Caco-2 (cell line): ENCODE data around the gene ATP13A2. TPM values are rescaled to one million over a fixed set of nuclear protein-coding genes. Genes with fewer than 3 reads are reported as not detected.
A peak's percentile ranks its signal among the peaks of the same experiment; 100 is the strongest.

ENCODE experiments used
- BruUV-seq: library from RNA; stranded (reverse); fragments of 400-500 nt; replicated peaks from 2 replicates; lab custom pipeline; 2021; lab: Mats Ljungman, UMichigan
- CTCF ChIA-PET: fragments of 300-600 bp; sonication (Branson Sonifier 250); formaldehyde crosslinking; loops from one replicate; lab custom pipeline; 2022; ENCODE audit warnings: antibody characterized with exemption; lab: Charles Lee
- POLR2A ChIA-PET: fragments of 300-600 bp; sonication (Branson Sonifier 250); formaldehyde crosslinking; loops from one replicate; lab custom pipeline; 2022; ENCODE audit warnings: antibody characterized with exemption; lab: Charles Lee
- DNase-seq, 2 experiments: peaks; one replicate each; pipeline versions ENCODE4 v3.0.0 to v3.0.0-alpha.2; 2020 to 2022
- H3K27me3 ChIP-seq: replicated peaks from 2 replicates; pipeline ENCODE4 v1.6.0; 2011; ENCODE audit warnings: low read length; ENCODE audit not compliant: control insufficient read depth, insufficient read depth
- H3K36me3 ChIP-seq: 2 replicates; pipeline ENCODE4 v1.5.1; 2011; ENCODE audit warnings: low read length; ENCODE audit not compliant: control insufficient read depth, insufficient read depth
- H3K4me1 ChIP-seq: fragments of 250-450 bp; sonication (Bioruptor Pico); 2 replicates; pipeline ENCODE4 v1.5.1; 2020; ENCODE audit warnings: mild to moderate bottlenecking
- H3K4me3 ChIP-seq: 2 replicates; pipeline ENCODE4 v1.5.1; 2011; ENCODE audit warnings: low read depth, mild to moderate bottlenecking, control low read depth, low read length
- H3K9me3 ChIP-seq: fragments of 250-450 bp; sonication (Bioruptor Pico); 2 replicates; pipeline ENCODE4 v1.5.1; 2020; ENCODE audit warnings: mild to moderate bottlenecking, moderate library complexity
- H3K27ac Mint-ChIP-seq: one replicate; pipeline ENCODE4 v1.8.0; 2022; ENCODE audit warnings: mixed read lengths; ENCODE audit not compliant: unreplicated experiment
- H3K27me3 Mint-ChIP-seq: one replicate; pipeline ENCODE4 v1.8.0; 2022; ENCODE audit warnings: mixed read lengths; ENCODE audit not compliant: insufficient read depth, unreplicated experiment
- H3K36me3 Mint-ChIP-seq: one replicate; pipeline ENCODE4 v1.8.0; 2022; ENCODE audit warnings: mild to moderate bottlenecking, mixed read lengths; ENCODE audit not compliant: insufficient read depth, unreplicated experiment
- H3K4me1 Mint-ChIP-seq: one replicate; pipeline ENCODE4 v1.8.0; 2022; ENCODE audit warnings: low read depth, mixed read lengths; ENCODE audit not compliant: unreplicated experiment
- H3K4me3 Mint-ChIP-seq: one replicate; pipeline ENCODE4 v1.8.0; 2022; ENCODE audit warnings: mild to moderate bottlenecking, moderate library complexity, mixed read lengths; ENCODE audit not compliant: unreplicated experiment
- H3K9me3 Mint-ChIP-seq: one replicate; pipeline ENCODE4 v1.8.0; 2022; ENCODE audit warnings: mixed read lengths; ENCODE audit not compliant: unreplicated experiment
- intact Hi-C: fragments of 100-400 bp; cut with micrococcal nuclease; formaldehyde crosslinking; loops from one replicate; pipeline ENCODE4 v1.10.0; 2022; ENCODE audit not compliant: unreplicated experiment
- total RNA-seq: library from RNA; stranded (reverse); gene quantifications from 2 replicates; pipeline ENCODE4 v1.2.3, GENCODE V29; 2022
- TF ChIP-seq, protein P1 (sequence below), 2 experiments: fragments of 200-600 bp in 1 of 2; IDR thresholded peaks; 1 replicate in 1 of 2; 2 replicates in 1 of 2; pipeline versions ENCODE4 v1.5.1 to v1.8.0; 2011 to 2022; ENCODE audit warnings: antibody characterized with exemption in 1 of 2, control low read depth in 1 of 2, inconsistent platforms in 1 of 2, low read depth in 1 of 2, low read length in 1 of 2, mild to moderate bottlenecking in 1 of 2, moderate library complexity in 1 of 2; ENCODE audit not compliant: insufficient read depth in 1 of 2, severe bottlenecking in 1 of 2, unreplicated experiment in 1 of 2

The ATP13A2 gene
- total RNA-seq, 1 experiment from 2014 or later = 58.4 TPM

DNA sequence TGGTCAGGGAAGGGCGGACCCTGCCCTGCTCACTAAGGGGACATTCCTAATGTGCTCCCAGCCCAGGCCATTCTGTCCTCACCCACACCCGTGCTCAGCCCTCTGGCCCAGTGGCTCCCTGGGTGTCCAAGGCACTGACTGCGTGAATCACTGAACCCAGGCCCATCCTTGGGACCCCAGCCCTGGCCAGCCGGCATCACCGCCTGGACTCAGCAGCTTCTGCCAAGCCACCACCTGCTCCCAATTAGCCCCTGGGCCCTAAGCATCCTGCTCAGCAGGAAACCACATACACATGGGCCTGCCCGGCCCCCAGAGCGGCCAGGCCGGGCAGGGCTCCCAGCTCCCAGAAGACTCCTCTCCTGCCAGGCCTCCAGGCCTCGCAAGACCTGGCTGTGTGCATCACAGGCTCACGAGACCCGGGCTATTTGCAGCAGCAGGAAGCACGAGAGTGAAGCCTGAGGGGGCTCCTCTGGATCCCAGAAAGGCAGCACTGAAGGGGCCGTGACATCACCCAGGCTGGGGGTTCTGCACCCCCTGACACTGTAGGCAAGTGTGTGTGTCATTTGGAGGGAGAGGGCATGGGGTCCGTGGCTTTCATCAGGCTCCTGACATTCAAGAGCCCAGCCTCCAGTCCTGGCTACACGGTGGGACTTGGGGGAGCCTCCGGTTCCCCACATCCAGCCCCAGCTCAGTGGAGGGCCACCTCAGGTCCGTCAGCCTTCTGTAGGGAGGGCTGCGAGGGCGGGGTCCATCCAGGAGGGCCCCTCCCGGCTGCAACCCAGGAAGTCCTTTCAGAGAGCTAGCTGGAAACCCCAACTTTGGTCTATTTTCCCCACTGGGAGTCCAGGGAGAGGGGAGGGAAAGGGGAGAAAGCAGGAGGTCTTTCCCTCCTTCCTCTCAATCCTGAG is 32.9 kb downstream of the ATP13A2 start:
- peaks cover 16% of the 10 kb centered on the region for H3K4me1 Mint-ChIP-seq
- no peak overlapping the region; the same call in 1 of the 2 replicates for H3K4me3 ChIP-seq
- no peak for DNase-seq

DNA sequence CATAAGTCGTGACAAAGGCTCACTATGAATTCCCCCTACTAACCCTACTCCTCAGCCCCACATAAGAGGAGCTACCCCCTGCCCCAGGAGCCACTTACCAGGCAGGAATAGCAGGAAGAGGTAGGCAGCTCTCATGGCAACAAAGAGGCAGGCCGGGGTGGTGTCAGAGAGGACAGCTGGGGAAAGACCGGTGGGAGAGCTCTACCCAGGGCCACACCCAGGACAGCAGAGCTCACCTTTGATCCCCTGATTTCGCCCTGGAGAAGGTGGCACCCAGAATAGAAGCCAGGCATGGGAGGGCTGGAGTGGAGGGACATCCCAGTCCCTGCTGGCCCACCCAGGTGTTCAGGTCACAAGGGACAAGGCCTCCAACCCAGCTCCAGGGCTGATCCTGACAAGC is 33.6 kb downstream of the ATP13A2 start:
- no peak for DNase-seq
- Mint-ChIP-seq H3K4me1 (peaks cover 10% of the 10 kb centered on the region), H3K27ac (no peak overlapping the region), H3K9me3 (no peaks in the 10 kb centered on the region), H3K36me3 (no peaks in the 10 kb centered on the region), H3K27me3 (no peaks in the 10 kb centered on the region), H3K4me3 (no peak overlapping the region)
- CTCF ChIA-PET = no interaction called here
- no peaks in the 10 kb centered on the region for H3K4me1 ChIP-seq
- no peaks in the 10 kb centered on the region for H3K36me3 ChIP-seq
- no peaks in the 10 kb centered on the region for H3K27me3 ChIP-seq
- no peak overlapping the region for H3K4me3 ChIP-seq
- TF ChIP-seq, protein P1, sequence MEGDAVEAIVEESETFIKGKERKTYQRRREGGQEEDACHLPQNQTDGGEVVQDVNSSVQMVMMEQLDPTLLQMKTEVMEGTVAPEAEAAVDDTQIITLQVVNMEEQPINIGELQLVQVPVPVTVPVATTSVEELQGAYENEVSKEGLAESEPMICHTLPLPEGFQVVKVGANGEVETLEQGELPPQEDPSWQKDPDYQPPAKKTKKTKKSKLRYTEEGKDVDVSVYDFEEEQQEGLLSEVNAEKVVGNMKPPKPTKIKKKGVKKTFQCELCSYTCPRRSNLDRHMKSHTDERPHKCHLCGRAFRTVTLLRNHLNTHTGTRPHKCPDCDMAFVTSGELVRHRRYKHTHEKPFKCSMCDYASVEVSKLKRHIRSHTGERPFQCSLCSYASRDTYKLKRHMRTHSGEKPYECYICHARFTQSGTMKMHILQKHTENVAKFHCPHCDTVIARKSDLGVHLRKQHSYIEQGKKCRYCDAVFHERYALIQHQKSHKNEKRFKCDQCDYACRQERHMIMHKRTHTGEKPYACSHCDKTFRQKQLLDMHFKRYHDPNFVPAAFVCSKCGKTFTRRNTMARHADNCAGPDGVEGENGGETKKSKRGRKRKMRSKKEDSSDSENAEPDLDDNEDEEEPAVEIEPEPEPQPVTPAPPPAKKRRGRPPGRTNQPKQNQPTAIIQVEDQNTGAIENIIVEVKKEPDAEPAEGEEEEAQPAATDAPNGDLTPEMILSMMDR (IDR thresholded peaks at IDR 0.05; ENCODE audit: insufficient read depth in 1 of 2, low read depth in 1 of 2, low read length in 1 of 2, severe bottlenecking in 1 of 2, unreplicated experiment in 1 of 2) = no peak
- BruUV-seq = no TSS peak
- intact Hi-C loops = no loop called here
- POLR2A ChIA-PET = no interaction called here
- no peaks in the 10 kb centered on the region for H3K9me3 ChIP-seq

More for the DNA sequence above, 32.9 kb downstream of the ATP13A2 start:
- intact Hi-C loops = no loop called here
- TF ChIP-seq, protein P1 (IDR thresholded peaks at IDR 0.05; ENCODE audit: insufficient read depth in 1 of 2, low read depth in 1 of 2, low read length in 1 of 2, severe bottlenecking in 1 of 2, unreplicated experiment in 1 of 2) = no peak
- Mint-ChIP-seq H3K9me3 (no peaks in the 10 kb centered on the region), H3K4me3 (peak overlapping the region; percentile 63), H3K36me3 (no peaks in the 10 kb centered on the region), H3K27me3 (no peaks in the 10 kb centered on the region), H3K27ac (no peak overlapping the region)
- Histone ChIP-seq H3K9me3 (no peaks in the 10 kb centered on the region), H3K27me3 (no peaks in the 10 kb centered on the region), H3K4me1 (no peaks in the 10 kb centered on the region), H3K36me3 (no peaks in the 10 kb centered on the region)
- POLR2A ChIA-PET = no interaction called here
- CTCF ChIA-PET = no interaction called here
- no TSS peak for BruUV-seq

GRCh38 chr1:16977377-16977776 is 34.4 kb downstream of the ATP13A2 start:
- TF ChIP-seq, protein P1 (IDR thresholded peaks at IDR 0.05; ENCODE audit: insufficient read depth in 1 of 2, low read depth in 1 of 2, low read length in 1 of 2, severe bottlenecking in 1 of 2, unreplicated experiment in 1 of 2) = no peak
- no peak for DNase-seq
- no peaks in the 10 kb centered on the region for H3K9me3 Mint-ChIP-seq
- H3K4me1 Mint-ChIP-seq = peaks cover 8% of the 10 kb centered on the region
- no peaks in the 10 kb centered on the region for H3K9me3 ChIP-seq
- H3K4me3 Mint-ChIP-seq = no peak overlapping the region
- ChIA-PET CTCF (no interaction called here), POLR2A (no interaction called here)
- H3K4me1 ChIP-seq = no peaks in the 10 kb centered on the region
- no TSS peak for BruUV-seq
- no peaks in the 10 kb centered on the region for H3K27me3 Mint-ChIP-seq
- H3K36me3 ChIP-seq = no peaks in the 10 kb centered on the region
- no peaks in the 10 kb centered on the region for H3K36me3 Mint-ChIP-seq
- H3K27ac Mint-ChIP-seq = no peak overlapping the region
- no peak overlapping the region for H3K4me3 ChIP-seq
- intact Hi-C loops = no loop called here
- no peaks in the 10 kb centered on the region for H3K27me3 ChIP-seq
